ENCODE data around the gene CAMTA1.
"Not testable (repeated sequence)": the region's sequence is repeated elsewhere in the genome, so short reads cannot be mapped to it uniquely, and the experiment has no call there.

The CAMTA1 gene

GRCh38 chr1:7120863-7121621 is 335.8 kb downstream of the CAMTA1 start:
- DNase-seq, result no peak

GRCh38 chr1:7121622-7121988 is 336.4 kb downstream of the CAMTA1 start:
- no peak for DNase-seq

- no peak for DNase-seq
These were observed 342.2 kb downstream of the CAMTA1 start for GRCh38 chr1:7127322-7128075.

- no peak for DNase-seq
These were observed 343.0 kb downstream of the CAMTA1 start for GRCh38 chr1:7128293-7128692.

GRCh38 chr1:7130127-7130526 is 344.9 kb downstream of the CAMTA1 start:
- no peak for DNase-seq

GRCh38 chr1:7135493-7135892 is 350.2 kb downstream of the CAMTA1 start:
- no peak for DNase-seq

GRCh38 chr1:7136166-7136953 is 351.1 kb downstream of the CAMTA1 start:
- DNase-seq, result no peak

- DNase-seq, result no peak
These were observed 355.0 kb downstream of the CAMTA1 start for GRCh38 chr1:7140251-7140650.

- DNase-seq, result no peak
These were observed 360.7 kb downstream of the CAMTA1 start for GRCh38 chr1:7145947-7146346.

GRCh38 chr1:7146710-7147109 is 361.5 kb downstream of the CAMTA1 start:
- DNase-seq, result no peak

GRCh38 chr1:7147581-7148282 is 362.5 kb downstream of the CAMTA1 start:
- DNase-seq, result not testable (repeated sequence)

GRCh38 chr1:7149080-7149838 is 364.0 kb downstream of the CAMTA1 start:
- DNase-seq, result no peak

GRCh38 chr1:7150724-7151280 is 365.5 kb downstream of the CAMTA1 start:
- no peak for DNase-seq

- no peak for DNase-seq
These were observed 366.7 kb downstream of the CAMTA1 start for GRCh38 chr1:7151978-7152377.

- DNase-seq, result no peak
These were observed 367.4 kb downstream of the CAMTA1 start for GRCh38 chr1:7152655-7153054.

GRCh38 chr1:7153464-7153863 is 368.2 kb downstream of the CAMTA1 start:
- no peak for DNase-seq

GRCh38 chr1:7159116-7159781 is 374.0 kb downstream of the CAMTA1 start:
- DNase-seq, result no peak

- DNase-seq, result not testable (repeated sequence)
These were observed 383.3 kb downstream of the CAMTA1 start for GRCh38 chr1:7168554-7168953.

- no peak for DNase-seq
These were observed 385.9 kb downstream of the CAMTA1 start for GRCh38 chr1:7171168-7171567.

- no peak for DNase-seq
These were observed 386.3 kb downstream of the CAMTA1 start for GRCh38 chr1:7171574-7171973.

- no peak for DNase-seq
These were observed 387.6 kb downstream of the CAMTA1 start for GRCh38 chr1:7172804-7173203.
